ENCODE measurements around the gene IL2RA.

Gene IL2RA

GRCh38 chr10:6095810-6096570 lies 33.8 kb upstream of the IL2RA start:
- CTCF ChIA-PET = interaction anchor here (0.7 to 2.6 kb wide), 7 partner anchors 8 to 310 kb away, joined by 3 to 25 read pairs (median 5); partner anchors contain the start of gene RBM17
- TF ChIP-seq CTCF (IDR thresholded peaks at IDR 0.05; ENCODE audit: insufficient read depth, low read length, missing control alignments) = no peak
- POLR2A ChIA-PET = no interaction called here
- no peak for DNase-seq (ENCODE audit: low read depth, low spot score)
- H3K4me3 ChIP-seq (ENCODE audit: low read depth, low read length) = no peak overlapping the region

GRCh38 chr10:6092731-6093130 lies 30.6 kb upstream of the IL2RA start:
- ChIA-PET POLR2A (no interaction called here), CTCF (interaction anchor here (1.0 to 8.7 kb wide), 6 partner anchors 13 to 319 kb away, joined by 3 to 155 read pairs (median 8); no protein-coding TSS in a partner anchor)
- no peak for TF ChIP-seq CTCF (IDR thresholded peaks at IDR 0.05; ENCODE audit: insufficient read depth, low read length, missing control alignments)
- no peak overlapping the region for H3K4me3 ChIP-seq (ENCODE audit: low read depth, low read length)
- DNase-seq (ENCODE audit: low read depth, low spot score) = no peak

GRCh38 chr10:6091630-6092029 lies 29.5 kb upstream of the IL2RA start:
- ChIA-PET POLR2A (no interaction called here), CTCF (interaction anchor here (0.8 to 8.7 kb wide), 8 partner anchors 14 to 320 kb away, joined by 3 to 155 read pairs (median 4); partner anchors contain the start of gene PFKFB3)
- DNase-seq (ENCODE audit: low read depth, low spot score) = no peak

GRCh38 chr10:6089334-6090219 lies 27.4 kb upstream of the IL2RA start:
- CTCF ChIA-PET = interaction anchor here (0.7 to 8.7 kb wide), 27 partner anchors 7 to 323 kb away, joined by 3 to 155 read pairs (median 4); partner anchors contain the start of gene PFKFB3
- POLR2A ChIA-PET = interaction anchor here (1.2 to 1.5 kb wide), 2 partner anchors 113 kb away, joined by 5 to 6 read pairs; partner anchors contain the start of gene PFKFB3
- H3K4me3 ChIP-seq (ENCODE audit: low read depth, low read length) = peak overlapping the region; percentile 91
- TF ChIP-seq CTCF (IDR thresholded peaks at IDR 0.05; ENCODE audit: insufficient read depth, low read length, missing control alignments) = no peak
- no peak for DNase-seq (ENCODE audit: low read depth, low spot score)

More at GRCh38 chr10:6091630-6092029, 29.5 kb upstream of the IL2RA start:
- TF ChIP-seq CTCF (IDR thresholded peaks at IDR 0.05; ENCODE audit: insufficient read depth, low read length, missing control alignments) = no peak
- no peak overlapping the region for H3K4me3 ChIP-seq (ENCODE audit: low read depth, low read length)

DNA sequence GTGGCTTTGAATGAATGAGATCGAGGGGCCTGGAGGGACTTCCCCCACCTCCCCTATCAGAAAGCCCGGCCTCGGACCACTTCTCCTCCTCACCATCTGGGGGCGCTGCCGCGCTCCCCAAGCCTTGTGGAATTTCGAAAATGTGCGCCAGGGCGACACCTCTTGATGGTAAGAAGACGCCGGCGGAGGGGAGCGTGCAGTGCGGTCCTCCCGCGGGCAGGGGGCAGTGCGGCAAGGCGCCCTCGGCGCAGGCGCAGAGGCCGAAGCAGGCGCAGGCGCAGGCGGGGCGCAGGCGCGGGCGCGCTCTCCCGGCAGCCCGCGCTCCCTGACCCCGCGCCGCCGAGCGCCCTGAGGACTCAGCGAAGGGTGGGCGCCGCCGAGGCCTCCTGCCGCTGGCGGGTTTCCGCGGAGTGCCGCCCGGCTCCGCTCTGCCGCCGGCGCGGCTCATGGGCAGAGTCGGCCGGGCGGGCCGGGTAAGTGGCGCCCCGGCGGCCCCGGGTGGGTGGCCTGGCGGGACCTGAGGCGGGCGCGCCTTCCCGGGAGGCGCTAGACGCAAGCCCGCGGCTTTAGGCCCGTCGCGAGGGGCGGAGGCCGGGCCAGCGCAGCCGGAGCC lies 26.7 kb upstream of the IL2RA start, which contains the start of gene RBM17:
Gene RBM17 (plus strand): TSS at position 314 of the 613 bp plus-strand sequence. CDS start 8,032 bp downstream, outside the sequence.
- POLR2A ChIA-PET = interaction anchor here (0.7 to 1.2 kb wide), 2 partner anchors 114 to 313 kb away, joined by 3 to 6 read pairs; partner anchors contain the start of gene PFKFB3
- TF ChIP-seq CTCF (IDR thresholded peaks at IDR 0.05; ENCODE audit: insufficient read depth, low read length, missing control alignments) = peak; percentile 99
- DNase-seq (ENCODE audit: low read depth, low spot score) = peak; percentile 77
- peak within 1 kb of the TSS; percentile 91 for H3K4me3 ChIP-seq (ENCODE audit: low read depth, low read length)
- CTCF ChIA-PET = interaction anchor here (0.7 to 8.7 kb wide), 21 partner anchors 8 to 323 kb away, joined by 3 to 155 read pairs (median 6); no protein-coding TSS in a partner anchor

Measured in AG04449 (cell line).